Ecto neural progenitor cell (in vitro differentiated cells): ENCODE results near the gene TMEM163.

ENCODE experiments used
- DNase-seq: peaks from one replicate; pipeline ENCODE4 v3.0.0-alpha.2; 2018; ENCODE audit warnings: low spot score

Gene TMEM163

DNA sequence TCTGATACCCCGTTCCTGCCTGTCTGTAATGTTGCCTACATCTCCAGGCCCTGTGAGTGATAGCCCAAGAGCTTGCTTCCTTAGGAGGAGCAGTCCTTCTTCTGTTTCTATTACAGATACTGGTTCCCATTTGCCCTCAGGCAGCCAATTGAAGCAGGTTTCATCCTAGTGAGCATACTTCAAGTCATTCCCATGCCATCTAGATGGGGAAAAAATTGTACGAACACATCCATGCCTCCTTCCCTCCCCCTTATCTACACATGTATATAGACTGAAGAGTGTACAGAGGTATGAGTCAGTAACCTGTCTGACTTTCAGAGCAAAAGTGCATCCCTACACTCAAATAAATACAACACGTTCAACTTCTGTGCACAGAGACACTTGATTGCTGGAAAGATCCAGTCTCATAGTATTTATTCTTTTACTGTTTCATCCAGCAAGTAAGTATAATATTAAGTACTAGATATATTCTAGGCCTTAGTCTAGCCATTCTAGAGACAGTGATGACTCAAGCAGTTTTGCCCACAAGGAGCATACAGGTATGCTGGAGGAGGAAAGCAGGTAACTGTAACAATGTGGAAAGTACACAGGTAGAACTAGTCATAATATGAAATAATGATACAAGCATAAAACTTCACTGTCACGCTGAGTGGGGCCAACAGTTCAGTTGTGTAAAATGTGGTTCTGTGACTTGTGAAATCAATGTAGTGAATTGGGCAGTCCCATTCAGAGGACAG, 311.5 kb downstream of the TMEM163 start:
- no peak for DNase-seq

GRCh38 chr2:134406736-134407135, 312.1 kb downstream of the TMEM163 start:
- no peak for DNase-seq

GRCh38 chr2:134406311-134406710, 312.5 kb downstream of the TMEM163 start:
- DNase-seq = no peak
